HG03575 (cell line): ENCODE results near the gene PITPNC1.
"Not testable (repeated sequence)": the region's sequence is repeated elsewhere in the genome, so short reads cannot be mapped to it uniquely, and the experiment has no call there.

Source experiments
- ATAC-seq: cut with Tn5 transposase; IDR thresholded peaks from one replicate; pipeline ENCODE4 v1.9.1; 2021; ENCODE audit not compliant: unreplicated experiment, insufficient number of reproducible peaks, low FRiP score; ENCODE audit errors: extremely low read depth

The PITPNC1 gene

GRCh38 chr17:67708378-67708777 is 331.3 kb downstream of the PITPNC1 start:
- ATAC-seq: no peak

DNA sequence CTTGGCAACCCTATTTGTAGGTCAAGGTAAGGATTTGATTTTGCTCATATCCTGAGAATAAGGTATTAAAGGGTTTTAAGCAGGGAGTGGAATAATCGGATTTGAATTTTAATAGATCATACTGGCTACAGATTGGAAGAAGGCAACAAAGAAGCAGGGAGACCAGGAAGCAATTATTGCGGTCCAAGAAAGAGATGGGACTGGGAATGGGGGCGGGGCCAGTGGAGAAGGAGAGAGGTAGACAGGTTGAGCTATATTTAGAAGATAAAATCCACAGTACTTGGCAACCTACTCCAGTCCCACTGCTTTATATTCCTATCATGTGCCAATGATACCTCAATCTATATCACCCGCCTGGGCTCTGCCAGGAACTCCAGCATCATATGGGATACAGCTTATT is 334.8 kb downstream of the PITPNC1 start:
- no peak for ATAC-seq

- ATAC-seq: no peak
These were observed 335.3 kb downstream of the PITPNC1 start for GRCh38 chr17:67712375-67712774.

DNA sequence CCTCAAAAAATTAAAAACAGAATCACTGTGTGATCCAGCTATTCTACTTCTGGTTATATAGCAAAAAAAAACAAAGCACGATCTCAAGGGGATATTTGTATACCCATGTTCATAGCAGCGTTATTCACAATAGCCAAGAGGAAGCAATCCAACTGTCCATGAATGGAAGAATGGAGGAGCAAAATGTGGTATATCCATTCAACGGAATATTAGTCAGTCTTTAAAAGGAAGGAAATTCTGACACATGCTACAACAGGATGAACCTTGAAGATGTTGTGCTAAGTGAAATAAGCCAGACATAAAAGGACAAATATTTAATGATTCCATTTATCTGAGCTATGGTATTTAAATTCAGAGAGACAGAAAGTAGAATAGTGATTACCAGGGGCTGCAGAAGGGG is 336.1 kb downstream of the PITPNC1 start:
- no peak for ATAC-seq

DNA sequence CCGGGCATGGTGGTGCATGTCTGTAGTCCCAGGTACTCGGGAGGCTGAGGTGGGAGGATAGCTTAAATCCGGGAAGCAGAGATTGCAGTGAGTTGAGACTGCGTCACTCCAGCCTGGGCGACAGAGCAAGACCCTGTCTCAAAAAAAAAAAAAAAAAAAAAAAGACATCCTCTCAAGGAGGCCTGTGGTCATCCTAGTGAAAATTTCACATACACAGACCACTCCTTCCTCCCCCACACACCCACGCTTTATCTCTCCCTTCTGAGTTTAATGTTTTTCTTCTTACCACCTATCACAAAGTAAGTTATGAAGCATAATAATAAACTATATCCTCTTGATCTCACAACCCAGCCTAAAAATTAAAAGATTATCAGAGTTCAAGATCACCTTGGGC is 339.3 kb downstream of the PITPNC1 start:
- no peak for ATAC-seq

GRCh38 chr17:67717192-67717623 is 340.1 kb downstream of the PITPNC1 start:
- ATAC-seq: no peak

DNA sequence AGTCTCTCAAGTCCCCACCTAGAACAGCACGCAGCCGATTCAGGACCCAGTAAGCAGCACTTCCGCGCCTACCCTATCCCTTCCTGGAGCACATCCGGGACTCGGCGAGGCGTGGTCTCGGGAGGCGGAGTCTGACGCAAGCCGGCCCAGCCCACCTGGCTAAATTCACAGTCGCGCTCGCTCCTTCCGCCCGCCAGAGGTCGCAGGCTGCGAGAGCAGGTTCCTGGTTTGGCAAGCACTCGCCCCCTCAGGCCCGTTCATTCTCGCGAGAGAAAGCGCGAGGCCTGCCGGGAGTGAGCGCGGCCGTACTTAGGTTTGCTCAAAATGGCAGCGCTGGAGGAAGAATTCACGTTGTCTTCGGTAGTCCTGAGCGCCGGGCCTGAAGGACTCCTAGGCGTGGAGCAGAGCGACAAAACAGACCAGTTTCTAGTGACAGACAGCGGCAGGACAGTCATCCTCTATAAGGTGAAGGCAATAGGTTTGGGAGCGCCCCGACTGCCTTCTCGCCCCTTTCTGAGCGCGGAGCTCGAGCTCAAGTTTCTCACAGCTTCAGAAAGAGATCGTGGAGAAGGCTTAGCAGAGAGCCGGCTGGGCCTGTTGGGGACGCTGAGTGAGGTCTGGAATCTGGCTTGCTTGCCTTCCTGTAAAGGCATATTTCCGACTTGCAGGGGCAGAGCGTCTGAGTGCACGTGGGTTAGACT is 340.7 kb downstream of the PITPNC1 start, which contains the start of gene NOL11:
TSS of gene NOL11 (plus strand) at position 313 of the 701 bp plus-strand sequence. CDS start at position 325, 12 bp downstream.
- ATAC-seq: peak; percentile 91

DNA sequence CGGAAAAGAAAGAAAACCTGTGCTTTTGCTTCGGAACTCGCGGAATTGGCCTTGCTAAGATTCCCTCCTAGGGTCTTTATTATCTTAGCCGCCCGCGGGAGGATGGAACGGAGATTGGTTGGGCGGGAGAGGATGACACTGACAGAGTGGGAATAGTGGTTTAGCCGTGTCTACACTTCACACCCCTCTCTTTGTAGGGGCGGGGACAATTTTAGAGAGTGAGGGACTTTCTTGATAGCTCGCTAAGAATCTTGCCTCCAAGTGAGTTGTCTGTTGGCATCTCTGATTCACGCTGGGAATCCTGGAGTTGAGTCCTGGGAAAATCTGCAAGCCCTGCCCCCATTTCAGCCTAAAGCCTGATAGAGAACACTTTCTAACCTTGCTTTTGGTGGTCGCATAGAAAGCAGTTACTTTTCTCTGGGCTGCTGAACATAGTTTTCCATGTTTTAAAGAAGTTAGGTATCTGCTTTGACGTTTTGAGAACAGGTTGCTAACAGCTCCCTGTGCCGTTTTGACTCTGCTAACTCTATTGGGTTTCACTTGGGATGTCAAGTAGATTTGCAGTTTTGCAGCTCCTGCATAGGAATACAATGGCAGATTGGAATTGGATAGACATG is 341.4 kb downstream of the PITPNC1 start:
- no peak for ATAC-seq

DNA sequence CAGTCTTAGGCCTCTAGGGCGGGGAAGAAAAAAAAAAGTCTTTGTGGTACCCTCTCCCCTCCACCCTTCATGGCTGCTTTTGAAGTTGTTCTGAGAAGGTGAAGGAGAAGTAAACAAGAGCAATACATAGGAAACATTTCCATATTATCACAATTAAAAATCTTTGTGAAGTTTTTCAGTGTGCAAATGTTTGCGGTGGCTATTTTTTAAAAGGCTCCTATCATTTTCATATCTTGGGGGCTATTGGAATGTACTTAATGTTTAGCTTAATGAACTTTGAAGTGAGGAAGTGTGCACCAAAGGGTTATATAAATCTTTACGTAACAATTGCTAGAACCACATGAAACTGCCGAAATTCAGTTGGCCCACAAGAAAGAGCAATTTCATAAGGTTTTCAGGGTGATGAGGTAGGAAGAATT is 348.3 kb downstream of the PITPNC1 start:
- ATAC-seq: no peak

- no peak for ATAC-seq
These were observed 348.7 kb downstream of the PITPNC1 start for GRCh38 chr17:67725807-67726206.

DNA sequence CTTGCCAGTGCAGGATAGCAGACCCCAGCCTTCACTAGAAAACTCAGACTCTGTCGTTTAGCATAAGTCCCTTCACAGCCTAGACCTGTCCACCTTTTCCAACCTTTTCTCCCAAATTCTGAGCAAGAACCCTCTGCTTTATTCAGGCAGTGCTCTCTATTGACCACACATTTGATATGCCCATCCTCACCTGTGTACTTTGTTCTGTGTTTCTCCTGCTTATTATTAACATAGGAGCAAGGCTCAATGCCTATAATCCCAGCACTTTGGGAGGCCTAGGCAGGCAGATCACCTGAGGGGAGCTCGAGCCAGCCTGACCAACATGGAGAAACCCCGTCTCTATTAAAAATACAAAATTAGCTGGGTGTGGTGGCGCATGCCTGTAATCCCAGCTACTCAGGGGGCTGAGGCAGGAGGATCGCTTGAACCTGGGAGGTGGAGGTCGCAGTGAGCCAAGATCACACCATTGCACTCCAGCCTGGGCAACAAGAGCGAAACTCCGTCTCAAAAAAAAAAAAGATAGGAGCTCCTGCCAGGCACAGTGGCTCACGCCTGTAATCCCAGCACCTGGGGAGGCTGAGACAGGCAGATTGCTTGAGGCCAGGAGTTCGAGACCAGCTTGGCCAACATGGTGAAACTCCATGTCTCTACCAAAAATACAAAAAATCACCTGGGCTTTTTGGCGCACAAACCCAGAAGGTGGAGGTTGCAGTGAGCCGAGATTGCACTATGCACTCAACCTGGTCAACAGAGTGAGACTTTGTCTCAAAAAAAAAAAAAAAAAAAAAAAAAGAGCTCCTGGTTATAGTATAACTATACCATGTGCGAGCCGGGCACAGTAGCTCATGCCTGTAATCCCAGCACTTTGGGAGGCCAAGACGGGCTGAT is 350.3 kb downstream of the PITPNC1 start:
- not testable (repeated sequence) for ATAC-seq

DNA sequence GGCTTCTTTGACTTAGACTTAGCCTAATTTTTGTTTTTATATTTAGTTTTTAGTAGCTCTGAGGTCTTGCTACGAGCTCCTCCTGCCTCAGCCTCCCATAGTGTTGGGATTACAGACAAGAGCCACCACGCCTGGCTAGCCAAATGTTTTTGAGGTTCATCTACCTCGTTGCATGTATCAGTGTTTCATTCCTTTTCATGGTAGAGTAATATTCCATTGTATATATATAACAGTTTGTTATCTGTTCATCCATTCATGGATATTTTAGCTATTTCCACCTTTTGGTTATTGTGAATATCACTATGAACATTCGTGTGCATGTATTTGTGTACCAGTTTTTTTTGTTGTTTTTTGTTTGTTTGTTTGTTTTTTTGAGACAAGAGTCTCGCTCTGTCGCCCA is 352.8 kb downstream of the PITPNC1 start:
- no peak for ATAC-seq

DNA sequence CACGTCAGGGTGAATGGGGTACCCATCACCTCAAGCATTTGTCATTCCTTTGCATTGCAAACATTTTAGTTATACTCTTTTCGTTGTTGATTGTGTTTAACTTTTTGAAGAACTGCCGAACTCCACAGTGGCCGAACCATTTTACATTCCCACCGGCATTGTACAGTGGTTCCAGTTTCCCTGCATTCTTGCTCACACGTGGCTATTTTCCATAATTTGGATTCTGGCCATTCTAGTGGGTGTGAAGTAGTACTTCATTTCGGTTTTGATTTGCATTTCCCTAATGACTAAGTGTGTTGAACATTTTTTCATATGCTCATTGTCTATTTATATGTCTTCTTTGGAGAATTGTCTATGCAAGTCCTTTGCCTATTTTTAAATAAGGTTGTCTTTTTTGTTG is 353.6 kb downstream of the PITPNC1 start:
- no peak for ATAC-seq

GRCh38 chr17:67733449-67733848 is 356.4 kb downstream of the PITPNC1 start:
- ATAC-seq: no peak

GRCh38 chr17:67737145-67737544 is 360.1 kb downstream of the PITPNC1 start:
- ATAC-seq: no peak

DNA sequence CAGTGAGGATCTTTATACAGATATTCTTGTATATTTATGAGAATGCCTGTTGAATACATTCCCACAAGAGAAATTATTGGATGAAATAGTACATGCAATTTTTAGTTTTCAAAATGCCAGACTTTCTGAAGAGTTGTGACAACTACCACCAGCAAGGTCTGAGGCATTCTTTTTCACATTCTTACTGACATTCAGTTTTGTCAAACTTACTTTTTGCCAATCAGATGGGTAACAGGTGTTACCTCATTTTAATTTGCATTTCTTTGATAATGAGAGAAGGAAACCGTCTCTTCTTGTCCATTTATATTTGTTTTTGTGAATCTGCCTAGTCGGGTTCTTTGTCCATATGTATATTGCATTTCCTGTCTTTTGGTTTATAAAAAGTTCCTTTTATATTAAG is 364.9 kb downstream of the PITPNC1 start:
- ATAC-seq: no peak
